VCaP (cell line): ENCODE results near the gene ABHD12.

ENCODE experiments used
- H3K27ac ChIP-seq: fragments of 450-650 bp; 2 replicates; pipeline ENCODE4 v1.5.1; 2017
- TF ChIP-seq, protein P1 (sequence below): fragments of 450-650 bp; conservative IDR thresholded peaks from 2 replicates; pipeline ENCODE4 v1.5.1; 2017; ENCODE audit warnings: mild to moderate bottlenecking, moderate library complexity

The ABHD12 gene

DNA sequence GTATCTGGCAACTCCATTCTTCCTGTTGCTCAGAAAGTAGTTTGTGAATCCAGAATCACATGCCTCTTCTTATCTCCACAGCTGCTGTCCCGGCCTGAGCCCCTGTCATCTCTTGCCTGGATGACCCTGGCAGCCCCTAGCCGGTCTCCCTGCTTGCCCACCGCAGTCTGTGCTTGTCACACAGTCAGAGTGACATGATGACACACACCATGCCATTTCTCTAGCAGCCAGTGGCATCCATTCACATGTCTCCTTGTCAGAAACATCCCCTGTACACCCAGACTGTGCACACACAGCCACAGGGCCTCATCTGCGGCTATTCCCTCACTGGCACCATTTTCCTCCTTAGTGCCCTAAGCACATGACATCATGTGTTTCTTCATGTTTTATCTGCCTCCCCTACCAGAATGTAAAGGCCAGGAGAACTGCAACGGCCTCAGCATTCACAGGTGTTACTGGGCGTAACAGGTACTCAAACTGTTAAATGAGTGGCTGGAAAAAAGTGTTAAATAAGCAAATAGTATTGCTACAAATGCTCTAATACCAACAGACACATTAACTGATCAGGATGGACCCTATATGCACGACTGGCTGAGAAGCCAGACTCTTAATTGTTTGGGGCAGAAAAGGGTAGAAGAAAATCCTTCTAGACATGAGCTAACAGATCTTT lies 9.6 kb downstream of the ABHD12 start:
- no peak overlapping the region for H3K27ac ChIP-seq
- TF ChIP-seq, protein P1, sequence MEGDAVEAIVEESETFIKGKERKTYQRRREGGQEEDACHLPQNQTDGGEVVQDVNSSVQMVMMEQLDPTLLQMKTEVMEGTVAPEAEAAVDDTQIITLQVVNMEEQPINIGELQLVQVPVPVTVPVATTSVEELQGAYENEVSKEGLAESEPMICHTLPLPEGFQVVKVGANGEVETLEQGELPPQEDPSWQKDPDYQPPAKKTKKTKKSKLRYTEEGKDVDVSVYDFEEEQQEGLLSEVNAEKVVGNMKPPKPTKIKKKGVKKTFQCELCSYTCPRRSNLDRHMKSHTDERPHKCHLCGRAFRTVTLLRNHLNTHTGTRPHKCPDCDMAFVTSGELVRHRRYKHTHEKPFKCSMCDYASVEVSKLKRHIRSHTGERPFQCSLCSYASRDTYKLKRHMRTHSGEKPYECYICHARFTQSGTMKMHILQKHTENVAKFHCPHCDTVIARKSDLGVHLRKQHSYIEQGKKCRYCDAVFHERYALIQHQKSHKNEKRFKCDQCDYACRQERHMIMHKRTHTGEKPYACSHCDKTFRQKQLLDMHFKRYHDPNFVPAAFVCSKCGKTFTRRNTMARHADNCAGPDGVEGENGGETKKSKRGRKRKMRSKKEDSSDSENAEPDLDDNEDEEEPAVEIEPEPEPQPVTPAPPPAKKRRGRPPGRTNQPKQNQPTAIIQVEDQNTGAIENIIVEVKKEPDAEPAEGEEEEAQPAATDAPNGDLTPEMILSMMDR: no peak

DNA sequence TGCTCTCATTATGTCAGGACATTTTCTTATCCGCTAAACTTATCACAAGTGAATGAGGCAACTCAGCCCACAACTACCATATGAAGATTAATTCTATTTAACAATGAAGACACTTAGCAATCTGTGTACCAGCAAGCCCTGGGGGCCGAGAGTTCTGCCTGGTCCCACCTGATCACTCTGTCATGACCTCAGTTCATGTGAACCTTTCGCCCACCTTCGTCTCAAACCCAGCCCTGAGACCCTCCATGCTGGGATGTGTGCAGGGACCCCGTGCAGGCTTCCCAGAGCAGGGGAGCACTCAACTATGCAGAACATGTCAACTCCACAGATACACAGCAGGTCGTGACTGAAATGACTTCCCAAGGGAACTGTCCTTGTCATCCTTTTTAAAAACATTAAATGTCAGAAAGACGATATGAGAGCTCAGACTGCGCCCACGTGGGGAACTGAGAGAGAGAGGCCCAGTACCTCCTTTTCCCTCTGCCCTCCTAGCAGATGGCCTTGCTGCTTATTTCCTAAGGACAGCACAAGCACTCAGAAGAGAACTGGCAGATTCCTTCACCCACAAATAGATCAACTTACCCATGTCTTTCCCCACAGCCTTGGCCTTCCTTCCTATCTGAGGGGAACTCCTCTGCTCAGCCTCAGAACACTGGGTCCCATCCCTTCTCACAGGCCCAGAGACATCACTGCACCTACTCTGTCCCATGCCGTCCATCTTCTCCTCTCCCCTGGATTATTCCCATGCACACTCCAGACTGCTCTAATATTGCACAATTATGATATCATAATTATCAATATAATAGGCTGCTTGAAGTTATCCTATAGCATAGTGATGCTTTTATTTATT lies 11.5 kb downstream of the ABHD12 start:
- H3K27ac ChIP-seq: no peak overlapping the region
- TF ChIP-seq, protein P1: no peak

DNA sequence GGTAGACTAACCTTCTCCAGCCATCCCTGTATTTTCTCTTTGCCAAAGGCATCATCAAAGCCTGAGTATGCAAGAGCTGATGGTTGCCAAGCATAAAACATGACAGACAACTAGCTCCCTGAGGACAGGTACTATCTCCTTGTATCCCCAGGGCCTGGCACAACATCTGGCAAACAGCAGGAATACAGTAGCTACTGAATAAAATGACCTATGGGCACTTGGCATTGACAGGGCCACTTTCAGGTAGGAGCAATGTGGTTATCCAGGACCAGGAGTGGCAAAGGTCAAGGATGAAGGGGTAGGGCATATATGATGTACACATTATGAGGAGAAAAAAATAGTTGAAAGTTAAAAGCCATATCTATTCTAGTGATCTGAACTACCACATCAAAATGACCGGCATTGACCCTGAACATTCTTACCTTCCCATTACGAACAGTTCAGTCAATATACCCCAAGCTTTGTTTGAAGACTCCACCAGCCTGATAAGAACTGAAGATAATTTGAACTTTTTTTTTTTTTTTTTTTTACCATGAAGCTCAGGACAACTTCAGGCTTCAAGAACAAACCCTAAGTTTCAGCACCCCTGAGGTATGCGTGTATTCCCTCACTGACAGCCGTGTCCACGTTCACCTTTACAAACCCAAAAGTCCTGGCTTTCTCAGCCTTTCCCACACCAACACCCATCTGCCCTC lies 12.3 kb downstream of the ABHD12 start:
- H3K27ac ChIP-seq: no peak overlapping the region
- TF ChIP-seq, protein P1: no peak

DNA sequence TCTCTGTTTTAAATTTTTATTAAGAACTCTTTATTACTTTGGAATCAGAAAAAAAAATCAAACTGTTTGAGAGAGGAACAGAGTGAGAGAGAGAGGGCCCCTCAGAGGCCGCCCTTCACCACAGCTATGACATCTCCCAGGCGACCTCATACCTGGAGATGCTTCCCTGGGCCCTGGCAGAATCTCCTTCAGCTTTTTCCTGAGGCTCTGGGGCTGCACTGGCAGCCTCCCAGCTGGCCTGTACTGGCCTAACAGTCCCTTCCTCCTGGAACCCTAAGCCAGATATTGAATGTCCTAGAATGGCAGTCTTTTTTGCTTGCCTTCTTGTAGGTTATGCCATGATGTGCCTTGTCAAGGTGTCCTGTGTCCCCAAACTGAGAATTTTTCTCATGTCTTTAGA lies 13.7 kb downstream of the ABHD12 start:
- H3K27ac ChIP-seq: peak overlapping the region; percentile 1; the same call in 1 of the 2 replicates
- TF ChIP-seq, protein P1: no peak

DNA sequence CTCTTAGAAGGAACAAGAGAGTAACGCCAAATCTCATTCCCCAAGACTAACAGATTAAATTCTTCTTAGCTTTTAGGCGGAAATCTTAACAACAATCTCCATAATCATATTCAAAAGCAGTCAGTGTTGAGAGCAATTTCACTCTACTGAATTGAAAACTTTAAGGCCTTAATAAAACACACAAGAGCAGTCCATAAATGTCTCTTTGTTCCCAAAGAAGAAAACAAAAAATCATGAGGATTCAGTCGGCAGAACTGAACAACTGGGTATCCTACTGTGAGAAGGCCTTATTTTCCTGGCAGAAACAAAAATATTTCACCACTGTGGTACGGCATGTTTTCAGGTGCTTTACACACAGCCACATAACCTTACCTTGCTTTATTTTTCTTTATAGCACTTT lies 14.4 kb downstream of the ABHD12 start:
- peak overlapping the region; percentile 1; the same call in 1 of the 2 replicates for H3K27ac ChIP-seq
- TF ChIP-seq, protein P1: no peak

DNA sequence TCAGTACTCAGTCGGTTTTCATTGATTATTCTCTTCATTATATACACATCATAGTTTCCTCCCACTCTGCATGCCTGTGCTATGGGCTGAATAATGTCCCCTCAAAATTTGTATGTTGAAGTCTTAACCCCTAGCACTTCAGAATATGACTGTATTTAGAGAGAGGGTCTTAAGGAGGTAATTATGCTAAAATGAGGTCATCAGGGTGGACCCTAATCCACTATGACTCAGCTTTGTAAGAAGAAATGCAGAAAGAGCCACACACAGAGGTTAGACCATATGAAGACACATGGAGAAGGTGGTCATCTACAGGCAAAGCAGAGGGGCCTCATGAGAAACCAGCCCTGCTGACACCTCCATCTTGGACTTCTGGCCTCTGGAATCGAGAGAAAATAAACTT lies 15.8 kb downstream of the ABHD12 start:
- no peak overlapping the region for H3K27ac ChIP-seq
- TF ChIP-seq, protein P1: no peak

DNA sequence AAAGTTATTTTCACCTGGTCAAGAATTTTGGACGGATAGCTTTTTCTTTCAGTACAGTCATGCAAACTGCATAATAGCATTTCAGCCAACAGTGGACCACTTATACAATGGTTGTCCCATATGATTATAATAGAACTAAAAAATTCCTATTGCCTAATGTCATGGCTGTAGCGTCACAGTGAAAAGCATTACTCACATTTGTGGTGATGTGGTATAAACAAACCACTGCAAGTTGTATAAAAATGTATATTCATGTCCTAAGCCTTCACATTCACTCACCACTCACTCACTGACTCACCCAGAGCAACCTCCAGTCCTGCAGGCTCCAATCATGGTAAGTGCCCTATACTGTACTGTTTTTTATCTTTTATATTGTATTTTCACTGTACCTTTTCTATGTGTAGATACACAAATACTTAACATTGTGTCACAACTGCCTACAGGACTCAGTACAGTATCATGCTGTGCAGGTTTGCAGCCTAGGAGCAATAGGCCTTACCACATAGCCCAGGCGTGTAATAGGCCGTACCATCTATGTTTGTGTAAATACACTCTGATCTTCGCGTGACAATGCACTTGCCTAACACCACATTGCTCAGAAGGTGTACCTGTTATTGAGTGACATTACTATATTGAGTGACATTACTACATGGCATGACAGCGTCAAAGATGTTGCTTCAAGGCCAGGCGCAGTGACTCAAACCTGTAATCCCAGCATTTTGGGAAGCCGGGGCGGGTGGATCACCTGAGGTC lies 17.9 kb downstream of the ABHD12 start:
- TF ChIP-seq, protein P1: no peak
- H3K27ac ChIP-seq: no peak overlapping the region
